ENCODE measurements around the gene FCN2. TPM values are rescaled to one million over a fixed set of nuclear protein-coding genes. Genes with fewer than 3 reads are reported as not detected.

FCN2 gene
- total RNA-seq, 1 donor = not detected

GRCh38 chr9:134868751-134869553 is 11.7 kb upstream of the FCN2 start:
- no peak overlapping the region for H3K4me3 ChIP-seq (ENCODE audit: low read depth, low read length)
- no peak for TF ChIP-seq CTCF (IDR thresholded peaks at IDR 0.05; ENCODE audit: insufficient read depth, low read depth, low read length)
- DNase-seq (ENCODE audit: low read depth) = no peak

GRCh38 chr9:134869554-134870300 is 10.9 kb upstream of the FCN2 start:
- DNase-seq (ENCODE audit: low read depth) = no peak
- H3K4me3 ChIP-seq (ENCODE audit: low read depth, low read length) = no peak overlapping the region
- no peak for TF ChIP-seq CTCF (IDR thresholded peaks at IDR 0.05; ENCODE audit: insufficient read depth, low read depth, low read length)

DNA sequence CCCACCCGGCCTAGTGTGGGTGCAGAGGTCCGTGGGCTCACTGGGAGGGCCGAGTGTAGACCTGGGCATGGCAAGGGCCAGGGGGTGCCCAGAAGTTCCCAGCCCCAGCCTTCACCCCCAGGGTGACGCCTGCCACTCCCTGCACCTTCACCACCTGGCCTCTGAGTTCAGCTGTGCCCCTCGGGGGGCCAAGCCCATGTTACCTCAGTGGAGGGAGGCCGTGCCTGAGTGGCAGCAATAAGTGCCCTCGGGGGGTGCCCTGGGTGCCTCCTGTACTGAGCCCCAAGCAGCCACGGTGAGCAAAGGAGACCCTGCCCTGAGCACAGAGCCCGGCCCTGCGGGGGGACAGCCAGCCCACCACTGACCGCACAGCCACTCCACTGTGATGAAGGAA is 10.3 kb upstream of the FCN2 start:
- DNase-seq (ENCODE audit: low read depth) = no peak
- TF ChIP-seq CTCF (IDR thresholded peaks at IDR 0.05; ENCODE audit: insufficient read depth, low read depth, low read length) = no peak
- H3K4me3 ChIP-seq (ENCODE audit: low read depth, low read length) = no peak overlapping the region

- H3K4me3 ChIP-seq (ENCODE audit: low read depth, low read length) = no peak overlapping the region
Measured at GRCh38 chr9:134870746-134871662, 9.6 kb upstream of the FCN2 start.

GRCh38 chr9:134871697-134872340 is 8.8 kb upstream of the FCN2 start:
- TF ChIP-seq CTCF (IDR thresholded peaks at IDR 0.05; ENCODE audit: insufficient read depth, low read depth, low read length) = no peak
- no peak overlapping the region for H3K4me3 ChIP-seq (ENCODE audit: low read depth, low read length)
- no peak for DNase-seq (ENCODE audit: low read depth)

More at GRCh38 chr9:134870746-134871662, 9.6 kb upstream of the FCN2 start:
- no peak for TF ChIP-seq CTCF (IDR thresholded peaks at IDR 0.05; ENCODE audit: insufficient read depth, low read depth, low read length)
- DNase-seq (ENCODE audit: low read depth) = no peak
